GM10266 (cell line): Measurements from ENCODE around the gene PTPN9.
A peak's percentile ranks its signal among the peaks of the same experiment; 100 is the strongest.
"Not testable (repeated sequence)": the region's sequence is repeated elsewhere in the genome, so short reads cannot be mapped to it uniquely, and the experiment has no call there.

Experiments
- DNase-seq: peaks from one replicate; pipeline ENCODE4 v3.0.0; 2012; ENCODE audit errors: extremely low spot score
- TF ChIP-seq, protein P1 (sequence below): IDR thresholded peaks from 2 replicates; pipeline ENCODE4 v1.5.1; 2012; ENCODE audit warnings: mild to moderate bottlenecking, low read depth; ENCODE audit not compliant: control insufficient read depth, insufficient read depth; ENCODE audit errors: missing control alignments

Gene PTPN9

DNA sequence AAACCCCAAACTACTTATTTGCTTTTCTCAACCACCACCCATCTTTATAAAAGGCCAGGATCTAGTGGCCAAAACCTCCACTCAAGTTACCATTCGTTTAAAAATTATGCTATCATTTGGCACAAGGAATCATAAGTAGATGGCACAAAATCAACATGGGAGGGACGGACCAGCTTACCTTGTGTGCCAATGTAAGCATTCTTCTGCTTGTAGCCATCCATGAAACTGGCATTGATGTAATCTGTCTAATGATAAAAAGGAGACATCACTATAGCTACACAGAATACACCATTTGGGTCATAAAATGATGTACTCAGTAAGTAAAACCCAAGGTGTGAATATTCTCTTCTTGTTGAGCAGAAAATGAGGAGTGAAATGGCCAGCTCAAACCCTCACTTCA, 99.4 kb downstream of the PTPN9 start:
- TF ChIP-seq, protein P1, sequence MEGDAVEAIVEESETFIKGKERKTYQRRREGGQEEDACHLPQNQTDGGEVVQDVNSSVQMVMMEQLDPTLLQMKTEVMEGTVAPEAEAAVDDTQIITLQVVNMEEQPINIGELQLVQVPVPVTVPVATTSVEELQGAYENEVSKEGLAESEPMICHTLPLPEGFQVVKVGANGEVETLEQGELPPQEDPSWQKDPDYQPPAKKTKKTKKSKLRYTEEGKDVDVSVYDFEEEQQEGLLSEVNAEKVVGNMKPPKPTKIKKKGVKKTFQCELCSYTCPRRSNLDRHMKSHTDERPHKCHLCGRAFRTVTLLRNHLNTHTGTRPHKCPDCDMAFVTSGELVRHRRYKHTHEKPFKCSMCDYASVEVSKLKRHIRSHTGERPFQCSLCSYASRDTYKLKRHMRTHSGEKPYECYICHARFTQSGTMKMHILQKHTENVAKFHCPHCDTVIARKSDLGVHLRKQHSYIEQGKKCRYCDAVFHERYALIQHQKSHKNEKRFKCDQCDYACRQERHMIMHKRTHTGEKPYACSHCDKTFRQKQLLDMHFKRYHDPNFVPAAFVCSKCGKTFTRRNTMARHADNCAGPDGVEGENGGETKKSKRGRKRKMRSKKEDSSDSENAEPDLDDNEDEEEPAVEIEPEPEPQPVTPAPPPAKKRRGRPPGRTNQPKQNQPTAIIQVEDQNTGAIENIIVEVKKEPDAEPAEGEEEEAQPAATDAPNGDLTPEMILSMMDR: no peak
- DNase-seq: no peak

DNA sequence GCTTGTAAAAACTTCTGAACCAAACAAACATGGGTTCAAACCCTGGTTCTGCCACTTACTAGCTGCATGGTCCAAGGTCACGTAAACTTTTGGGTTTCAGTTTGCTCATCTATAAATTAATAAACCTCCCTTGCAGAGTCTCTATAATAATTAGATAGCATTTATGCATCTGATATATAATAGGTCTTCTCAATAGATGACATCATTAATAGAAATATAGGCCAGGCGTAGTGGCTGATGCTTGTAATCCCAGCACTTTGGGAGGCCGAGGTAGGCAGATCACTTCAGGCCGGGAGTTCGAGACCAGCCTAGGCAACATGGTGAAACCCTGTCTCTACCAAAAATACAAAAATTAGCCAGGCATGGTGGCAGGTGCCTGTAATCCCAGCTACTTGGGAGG, 102.0 kb downstream of the PTPN9 start:
- DNase-seq: not testable (repeated sequence)

DNA sequence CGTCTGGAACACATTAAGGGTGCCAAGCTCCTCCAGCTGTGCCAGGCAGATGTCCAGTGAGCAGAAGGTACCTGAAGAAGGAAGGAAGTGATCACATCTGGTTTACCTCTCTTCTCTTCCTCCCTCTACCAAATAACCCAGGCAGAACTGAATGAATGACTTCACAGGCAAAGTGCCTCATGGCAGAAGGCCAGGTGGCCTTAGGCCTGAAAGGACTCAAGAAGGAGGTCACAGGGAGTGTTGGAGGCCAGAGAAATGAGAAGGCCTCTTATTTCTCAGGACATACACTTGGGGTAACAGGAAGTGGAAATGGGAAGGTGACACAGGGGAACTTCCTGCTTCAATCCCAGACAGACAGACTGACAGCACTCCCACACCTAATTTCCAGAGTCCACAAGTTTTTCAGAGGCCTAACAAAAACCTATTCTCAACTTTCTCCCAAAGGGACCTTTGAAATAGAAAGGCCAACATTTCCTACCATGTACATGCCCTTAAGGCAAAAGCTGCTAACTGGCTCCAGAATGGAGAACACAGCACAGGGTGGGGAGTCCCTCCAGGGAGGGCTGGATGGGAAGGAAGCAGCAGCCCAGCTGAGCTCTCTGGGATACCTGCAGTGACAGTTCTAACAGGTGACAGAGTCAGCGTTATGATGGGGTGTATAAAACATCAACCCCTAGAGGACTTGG, 110.1 kb downstream of the PTPN9 start:
- no peak for DNase-seq
- TF ChIP-seq, protein P1: no peak

DNA sequence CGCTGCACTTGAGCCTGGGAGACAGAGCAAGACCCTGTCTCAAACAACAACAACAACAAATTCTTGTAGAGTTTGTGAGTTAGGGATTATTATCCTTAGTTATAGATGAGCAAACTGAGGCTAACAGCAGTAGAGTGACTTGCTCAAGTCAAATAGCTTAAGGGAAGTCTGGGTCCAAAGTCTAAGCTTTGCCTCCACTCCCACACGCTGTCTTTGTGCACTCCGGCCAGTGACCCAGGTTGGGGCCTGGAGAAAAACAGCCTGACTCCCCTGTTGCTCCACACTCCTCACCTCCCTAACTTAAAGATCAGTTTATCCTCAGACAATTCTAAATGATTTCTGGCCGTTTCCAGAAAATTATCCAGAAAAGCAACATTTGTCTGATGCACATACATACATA, 118.5 kb downstream of the PTPN9 start:
- TF ChIP-seq, protein P1: no peak
- DNase-seq: no peak

DNA sequence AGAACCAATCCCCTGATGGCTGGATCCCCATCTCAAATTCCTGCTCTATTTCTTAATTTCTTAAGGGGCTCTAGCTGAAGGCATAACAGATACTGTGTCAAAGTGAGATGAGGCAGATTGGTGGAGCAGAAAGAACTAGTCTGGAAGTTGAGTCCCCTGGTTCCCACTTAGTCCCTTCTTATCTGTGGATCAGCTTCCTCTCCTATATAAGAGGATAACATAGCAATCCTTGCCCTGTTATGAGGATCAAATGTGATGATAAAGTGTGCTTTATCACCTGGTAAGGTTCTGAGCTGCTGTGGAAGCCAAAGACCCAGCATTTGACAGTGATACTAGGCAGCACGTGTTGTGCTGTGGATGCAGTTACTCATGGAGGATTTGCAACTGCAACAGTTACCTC, 119.5 kb downstream of the PTPN9 start:
- TF ChIP-seq, protein P1: no peak
- DNase-seq: no peak

DNA sequence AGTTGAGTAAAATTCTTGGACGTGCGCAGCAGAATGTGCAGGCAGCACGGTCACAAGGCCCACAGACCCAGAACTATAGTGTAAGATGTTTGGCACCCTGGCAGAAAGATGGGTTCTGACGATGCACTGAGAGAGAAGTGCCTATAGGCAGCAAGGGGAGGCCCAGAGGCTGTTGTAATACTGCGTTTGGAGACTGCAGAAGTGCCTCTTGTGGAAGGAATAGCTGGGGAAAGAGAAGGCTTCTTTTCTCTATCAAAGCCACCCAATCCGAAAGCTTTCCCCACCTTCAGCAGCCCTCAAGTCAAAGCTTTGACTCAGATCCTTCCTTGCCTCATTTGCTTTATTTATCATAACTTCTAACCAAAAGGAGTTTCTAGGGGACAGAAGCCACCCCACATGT, 122.4 kb downstream of the PTPN9 start:
- DNase-seq: no peak
- TF ChIP-seq, protein P1: no peak

DNA sequence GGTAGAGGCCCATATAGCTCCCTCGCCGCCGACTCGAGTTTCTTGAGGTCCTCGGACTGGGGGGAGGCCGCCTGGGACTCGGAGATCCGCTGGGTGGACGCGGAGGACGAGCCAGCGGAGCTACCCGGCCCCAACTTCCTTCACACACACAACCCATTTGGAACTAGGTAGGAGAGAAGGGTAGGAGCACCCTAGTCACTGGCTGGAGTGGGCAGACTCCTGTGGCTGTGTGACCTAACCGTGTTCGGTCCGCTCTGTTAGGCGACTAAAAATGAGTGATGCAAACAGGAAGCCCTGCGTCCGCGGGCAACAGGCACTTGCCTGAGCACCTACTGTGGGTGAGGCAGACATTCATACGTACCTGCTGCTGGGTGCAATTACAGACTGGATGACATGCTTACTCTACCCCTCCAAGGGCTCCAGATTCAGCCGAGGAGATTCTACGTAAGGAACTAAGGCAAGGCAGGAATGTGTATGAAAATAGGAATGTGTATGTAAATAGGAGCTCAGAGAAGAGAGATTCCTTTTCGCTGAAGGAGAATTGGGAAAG, 123.1 kb downstream of the PTPN9 start:
- DNase-seq: peak; percentile 49
- TF ChIP-seq, protein P1: no peak
